ENCODE data around the gene RTN1.

The RTN1 gene

DNA sequence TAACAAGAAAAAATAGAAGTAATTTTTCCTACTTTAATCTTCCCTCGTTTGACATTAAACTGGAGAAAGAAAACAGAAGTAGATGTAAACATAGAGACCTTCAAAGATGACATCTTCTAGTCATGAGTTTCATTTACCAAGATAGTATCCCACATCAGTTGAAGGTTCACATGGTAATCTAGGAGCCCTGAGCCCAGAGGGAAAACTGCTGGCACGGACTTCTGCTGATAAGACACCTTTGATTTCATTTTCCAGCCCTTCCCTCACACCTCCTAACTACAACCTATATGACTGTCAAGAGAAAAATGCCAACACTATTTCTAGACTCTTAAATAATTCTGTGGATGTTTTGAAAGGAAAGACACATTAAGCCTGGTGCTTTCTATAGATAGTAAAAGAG lies 247.9 kb downstream of the RTN1 start:
- no peak for DNase-seq

DNA sequence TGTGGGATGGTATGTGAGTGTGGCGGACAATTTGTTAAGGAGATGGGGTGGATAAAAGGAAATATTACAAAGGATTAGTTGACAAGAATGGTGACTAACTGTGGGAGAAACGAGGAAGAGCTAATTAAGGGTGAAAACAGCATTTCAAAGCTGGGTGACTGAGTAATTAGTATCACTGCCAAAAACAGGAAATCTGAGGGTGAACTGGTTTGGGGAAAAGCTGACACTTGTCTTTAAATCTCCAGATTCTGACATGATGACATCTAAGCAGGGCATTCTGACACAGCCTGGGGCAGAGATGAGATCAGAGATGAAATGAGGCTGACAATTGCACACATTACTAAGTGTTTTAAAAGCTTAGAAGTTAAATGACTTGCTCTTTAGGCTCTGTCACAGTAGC lies 251.5 kb downstream of the RTN1 start:
- DNase-seq, result no peak

DNA sequence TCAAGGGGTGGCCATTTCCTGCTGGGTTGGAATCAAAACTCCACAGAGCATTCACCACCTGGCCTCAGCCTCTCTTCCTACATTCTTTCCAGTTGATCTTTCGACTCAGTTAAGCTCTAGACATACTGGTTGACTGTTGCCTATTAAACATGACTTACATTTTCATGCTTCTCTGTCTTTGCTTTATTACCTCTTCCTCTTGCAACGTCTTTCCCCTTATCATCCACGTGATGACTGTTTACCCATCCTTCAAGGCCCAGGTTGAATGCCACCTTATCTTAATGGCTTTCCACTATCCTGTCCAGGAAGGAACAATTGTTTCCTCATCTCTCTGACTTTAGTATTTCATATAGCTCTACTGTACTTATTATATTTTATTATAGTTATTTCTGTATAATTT lies 269.5 kb downstream of the RTN1 start:
- DNase-seq, result no peak

DNA sequence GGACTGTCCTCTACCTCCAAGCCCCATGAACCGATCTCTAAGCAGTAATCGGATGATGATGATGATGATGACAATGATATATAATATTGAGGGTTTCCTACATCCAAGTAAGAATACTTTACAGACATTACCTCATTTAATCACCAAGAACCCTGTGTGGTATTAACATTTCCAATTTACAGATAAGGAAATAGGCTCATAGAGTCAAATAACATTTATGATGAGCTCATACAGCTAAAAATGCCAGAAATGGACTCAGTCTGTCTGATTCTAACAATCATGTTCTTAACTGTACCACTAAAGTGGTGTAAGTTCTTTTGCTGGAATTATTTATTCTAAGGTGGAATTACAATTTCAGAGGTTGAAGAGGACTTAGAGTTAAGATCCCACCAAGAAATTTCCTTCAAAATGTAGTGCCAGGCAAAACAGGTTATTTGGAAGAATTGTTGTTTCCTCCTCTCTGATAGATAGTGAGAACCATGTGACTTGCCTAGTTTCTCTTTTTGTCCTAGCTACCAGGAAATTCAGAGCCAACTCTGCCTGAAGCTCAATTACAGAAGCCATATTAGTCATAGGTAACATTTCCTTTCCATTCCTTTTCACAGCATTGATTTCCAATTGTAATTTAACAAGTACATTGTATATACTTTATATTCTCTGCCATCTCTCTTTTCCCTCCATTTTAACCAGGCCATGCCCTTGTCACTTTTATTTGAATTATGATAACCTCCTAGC lies 270.2 kb downstream of the RTN1 start:
- no peak for DNase-seq

DNA sequence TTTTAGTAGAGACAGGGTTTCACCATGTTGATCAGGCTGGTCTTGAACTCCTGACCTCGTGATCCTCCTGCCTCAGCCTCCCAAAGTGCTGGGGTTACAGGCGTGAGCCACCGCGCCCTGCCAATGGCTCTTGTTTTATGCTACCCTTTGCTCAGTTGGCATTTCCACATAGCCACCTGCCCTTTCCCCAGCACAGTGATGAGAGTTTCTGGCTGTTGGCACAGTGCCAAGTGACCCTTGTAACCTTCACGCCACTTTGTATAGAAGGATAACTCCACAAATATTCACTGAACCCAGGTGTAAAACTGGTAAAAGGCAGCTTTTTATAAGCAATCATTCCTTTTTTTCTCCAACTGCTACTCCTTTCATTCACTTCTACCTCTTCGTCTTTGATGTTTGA lies 275.5 kb downstream of the RTN1 start:
- no peak for DNase-seq

DNA sequence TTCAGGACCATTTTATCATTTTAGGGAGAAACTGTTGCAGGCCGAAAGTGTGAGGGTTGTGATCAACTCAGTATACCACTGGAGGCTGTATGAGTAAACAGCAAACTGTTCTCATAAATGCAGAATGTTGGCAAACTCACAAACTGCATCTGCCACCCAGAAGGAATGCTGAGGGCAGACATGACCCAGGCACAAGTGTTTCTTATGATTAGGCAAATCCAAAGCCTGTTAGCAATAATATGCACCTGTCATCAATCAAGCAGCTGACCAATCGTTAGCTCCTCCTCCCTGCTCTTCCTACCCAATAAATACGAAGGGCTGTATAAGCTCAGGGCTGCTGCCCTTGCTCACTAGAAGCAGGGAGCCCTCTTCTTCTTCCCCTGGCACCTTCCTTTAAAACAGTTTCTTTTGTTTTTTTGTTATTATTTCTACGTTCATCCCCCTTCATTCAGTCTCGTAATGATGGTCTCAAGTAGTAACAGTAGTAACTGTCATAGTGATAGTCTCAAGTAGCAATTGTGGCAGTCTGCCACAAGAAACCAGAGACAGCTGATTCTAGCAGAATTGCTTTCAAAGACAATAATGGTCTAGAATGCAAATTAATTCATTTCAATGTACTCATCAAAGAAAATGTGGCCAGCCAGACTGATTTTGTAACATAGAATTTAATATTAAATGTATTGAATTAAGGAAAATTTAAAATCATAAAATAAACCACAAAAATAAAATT lies 278.8 kb downstream of the RTN1 start:
- DNase-seq, result no peak

DNA sequence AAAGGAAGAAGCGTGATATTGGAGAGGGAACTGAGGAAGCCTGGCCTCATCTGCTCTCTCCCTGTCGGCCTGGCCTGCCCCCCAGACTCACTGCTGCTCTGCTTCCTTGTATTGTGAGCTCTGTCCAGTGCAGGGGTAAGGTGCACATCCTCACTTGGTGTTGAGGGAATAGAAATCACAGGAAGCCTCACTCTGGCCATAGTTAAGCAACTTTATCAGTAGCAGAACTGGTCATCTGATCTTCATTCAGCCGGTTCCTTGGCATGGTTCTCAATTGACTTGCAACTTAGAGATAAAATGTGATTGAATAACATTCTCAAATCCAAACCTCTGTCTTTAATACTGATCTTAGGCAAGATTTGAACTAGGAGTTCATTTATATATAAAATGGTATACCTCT lies 282.5 kb downstream of the RTN1 start:
- DNase-seq, result no peak

DNA sequence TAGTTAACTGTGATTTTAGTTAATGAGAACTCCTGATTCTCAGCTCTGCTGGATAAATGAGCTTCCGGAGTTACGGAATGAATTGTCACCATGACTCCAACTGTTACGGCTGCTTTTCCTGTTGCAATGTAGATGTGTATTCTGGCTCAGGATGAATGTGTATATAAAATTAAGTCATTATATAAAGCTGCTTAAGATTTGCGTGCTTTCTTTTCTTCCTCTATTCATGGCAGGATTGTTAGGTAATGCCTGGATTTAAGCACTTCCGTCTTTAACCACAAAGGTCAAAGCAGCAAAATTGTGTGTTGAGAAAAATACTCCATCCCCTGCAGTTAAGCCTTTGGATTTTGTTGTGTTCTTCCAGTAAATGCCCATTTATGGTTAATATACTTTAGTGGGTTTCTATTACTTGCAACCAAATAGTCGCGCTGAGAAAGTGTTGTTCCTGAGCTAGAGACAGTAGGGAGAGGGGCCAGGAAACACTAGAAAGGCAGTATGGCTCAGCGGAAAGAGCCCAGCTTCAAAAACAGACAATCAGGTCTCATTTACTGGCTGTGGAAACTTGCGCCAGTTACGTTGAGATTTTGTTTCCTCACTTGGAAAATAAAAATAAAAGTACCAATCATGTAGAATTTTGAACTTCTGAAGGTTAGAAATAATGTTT lies 284.6 kb downstream of the RTN1 start:
- peak in 1 of 2 donors; percentile 24 for DNase-seq

DNA sequence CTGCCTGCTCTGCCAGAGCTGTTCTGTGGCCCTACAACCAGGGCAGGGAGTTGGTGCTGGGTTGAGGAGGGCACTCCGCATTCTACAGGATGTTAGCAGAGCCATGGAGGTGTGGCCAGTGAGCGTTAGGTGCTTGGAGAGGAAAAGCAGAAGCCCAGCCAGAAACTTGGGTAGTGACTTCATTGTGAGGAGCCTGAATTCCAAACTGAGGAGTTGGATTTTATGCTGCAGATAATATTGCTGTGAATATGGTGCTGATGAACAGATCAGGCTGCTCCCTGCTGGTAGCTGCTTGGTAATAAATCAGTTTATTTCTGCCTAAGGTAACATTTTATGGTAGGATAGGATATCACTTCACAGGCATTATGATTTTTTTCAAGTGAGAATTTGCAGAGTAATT lies 286.8 kb downstream of the RTN1 start:
- no peak for DNase-seq

DNA sequence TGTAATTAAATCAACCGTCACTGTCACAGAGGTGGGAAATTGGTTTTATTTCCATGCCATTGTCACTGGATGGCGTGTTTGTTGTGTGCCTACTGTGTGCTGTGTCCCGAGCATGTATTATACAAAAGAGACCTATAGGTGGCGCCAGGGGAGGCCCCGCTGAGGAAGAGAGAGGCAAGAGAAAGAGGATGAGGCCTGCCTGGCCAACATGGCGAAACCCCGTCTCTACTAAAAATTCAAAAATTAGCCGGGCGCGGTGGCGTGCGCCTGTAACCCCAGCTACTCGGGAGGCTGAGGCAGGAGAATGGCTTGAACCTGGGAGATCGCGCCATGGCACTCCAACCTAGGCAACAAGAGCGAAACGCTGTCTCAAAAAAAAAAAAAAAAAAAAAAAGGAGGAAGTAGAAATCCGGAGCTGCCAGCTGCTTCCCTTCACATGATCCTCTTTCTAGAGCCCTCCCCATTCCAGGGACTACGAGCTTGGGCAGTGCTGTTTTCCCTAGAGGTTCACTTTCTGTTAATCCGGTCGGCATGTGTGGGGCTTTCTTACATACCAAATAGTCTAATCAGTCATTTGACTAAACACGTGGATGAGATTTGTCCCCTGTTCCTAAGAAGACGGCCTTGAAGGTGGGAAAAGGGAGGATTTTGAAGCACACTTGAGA lies 287.6 kb downstream of the RTN1 start:
- DNase-seq, result peak in 1 of 2 donors; percentile 17

DNA sequence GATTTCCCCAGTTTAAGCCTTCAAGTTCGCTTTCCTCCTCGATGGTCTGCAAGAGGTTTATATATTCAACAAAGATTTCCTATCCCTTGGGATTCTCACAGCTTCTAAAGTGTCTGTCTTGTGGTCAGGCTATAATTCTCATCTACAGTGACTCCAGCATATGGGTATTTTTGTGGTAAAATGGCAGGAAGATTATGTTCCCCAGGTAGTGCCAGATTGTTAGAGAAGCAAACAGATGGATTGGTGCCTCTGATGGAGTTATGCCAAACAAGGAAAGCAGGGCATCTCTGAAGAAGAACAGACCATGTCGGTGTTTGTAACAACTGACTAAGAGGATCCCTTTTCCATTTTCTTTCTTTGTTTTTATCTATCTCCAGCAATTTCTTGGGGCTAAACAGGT lies 288.4 kb downstream of the RTN1 start:
- no peak for DNase-seq

DNA sequence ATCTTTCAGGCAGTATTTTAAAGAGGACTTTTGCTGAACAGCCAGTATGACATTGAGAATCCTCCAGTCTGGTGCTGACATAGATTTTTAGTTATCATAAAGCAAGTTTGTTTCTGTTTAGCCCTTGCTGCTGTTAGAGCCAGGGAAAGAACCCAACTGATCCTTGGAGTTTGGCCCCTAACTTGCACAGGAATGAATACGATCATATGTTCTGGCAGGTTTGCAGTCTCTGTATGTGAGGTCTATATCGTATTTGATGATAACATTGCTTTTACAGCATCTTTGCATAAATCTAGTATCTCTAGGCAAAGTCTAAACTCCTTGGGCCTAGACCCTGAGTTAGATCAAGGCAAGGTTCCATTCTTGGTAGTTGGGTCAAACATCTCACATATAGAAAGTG lies 289.7 kb downstream of the RTN1 start:
- DNase-seq, result no peak

DNA sequence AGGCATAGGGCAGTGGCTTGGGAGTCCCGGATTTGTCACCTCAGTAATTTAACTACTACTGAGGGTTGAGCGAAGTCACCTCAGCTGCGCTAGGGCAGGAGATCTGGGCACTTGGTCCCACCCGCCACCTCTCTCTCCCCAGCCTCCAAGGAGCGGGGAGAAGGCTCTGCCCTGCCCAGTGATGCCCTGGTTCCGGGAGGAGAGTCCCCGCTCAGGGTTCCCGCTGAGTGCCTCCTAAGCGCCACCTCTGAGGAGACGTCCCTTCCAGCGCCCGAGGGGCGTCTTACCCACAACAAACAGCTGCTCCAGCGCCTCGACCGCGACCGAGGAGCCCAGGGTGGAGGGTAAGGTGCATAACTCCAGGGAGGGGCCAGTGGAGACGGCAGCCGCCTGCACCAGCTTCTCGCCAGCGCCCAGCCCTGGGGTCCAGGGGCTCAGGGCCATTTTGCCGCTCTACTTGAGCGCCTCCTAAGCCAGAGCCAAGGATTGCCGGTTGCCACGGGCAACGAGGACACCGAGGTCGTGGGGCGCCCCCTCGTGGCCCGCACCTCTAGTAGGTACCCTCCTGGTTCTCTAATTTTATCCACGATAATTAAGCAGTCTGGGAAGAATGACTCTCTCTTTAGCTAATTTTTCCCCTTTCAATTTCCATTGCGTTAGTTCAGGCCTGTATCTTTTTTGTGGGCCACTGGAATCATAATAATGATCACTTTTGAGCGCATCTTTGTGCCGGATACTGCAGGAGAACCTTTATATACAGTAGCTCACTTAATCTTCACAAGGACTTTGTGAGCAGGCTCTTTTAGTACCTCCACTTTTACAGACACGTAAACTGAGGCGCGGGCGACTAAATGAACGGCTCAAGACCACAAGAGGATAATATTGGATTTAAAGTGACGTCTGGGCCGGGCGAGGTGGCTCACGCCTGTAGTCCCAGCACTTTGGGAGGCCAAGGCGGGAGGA lies 294.0 kb downstream of the RTN1 start, which contains the start of gene CCDC175:
CCDC175 (minus strand) TSS at position 481 of the 963 bp plus-strand sequence; CDS start at position 444, 37 bp downstream.
- DNase-seq, result peak; percentile 38 to 81

DNA sequence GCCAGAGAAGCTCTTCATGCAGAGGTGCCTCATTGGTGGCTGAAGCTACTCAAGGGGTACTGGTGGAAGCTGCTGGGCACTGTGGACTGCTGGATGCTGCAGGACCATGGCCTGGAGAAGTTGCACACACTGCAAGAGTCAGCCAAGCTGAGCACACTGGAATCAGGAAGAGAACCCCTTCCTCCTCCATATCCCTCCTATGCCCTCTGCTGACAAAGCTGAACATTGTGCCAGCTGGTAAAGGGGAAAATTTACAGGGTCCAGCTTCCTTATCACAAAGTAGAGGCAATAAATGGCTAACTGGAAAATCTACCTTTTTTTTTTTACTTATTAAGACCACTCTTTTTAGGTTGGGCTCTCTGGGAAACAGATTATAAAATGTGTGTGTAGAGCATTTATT lies 300.5 kb downstream of the RTN1 start:
- DNase-seq, result no peak

DNA sequence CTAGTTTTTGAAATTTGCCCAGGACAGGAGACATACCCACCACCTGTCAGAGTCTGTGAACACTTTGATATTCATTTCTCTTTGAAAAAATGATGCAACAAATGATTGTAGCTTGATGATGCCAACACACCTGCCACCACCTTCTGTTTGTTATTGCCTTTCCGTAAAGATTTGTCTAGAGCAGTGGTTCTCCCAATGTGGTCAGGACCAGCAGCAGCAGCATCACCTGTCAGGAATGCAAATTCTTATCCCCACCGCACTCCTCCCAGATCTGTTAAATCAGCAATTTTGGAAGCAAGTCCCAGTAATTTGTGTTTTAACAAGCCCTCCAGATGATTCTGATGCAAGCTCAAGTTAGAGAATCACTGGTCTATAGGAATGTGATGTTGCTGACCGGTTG lies 303.9 kb downstream of the RTN1 start:
- no peak for DNase-seq

DNA sequence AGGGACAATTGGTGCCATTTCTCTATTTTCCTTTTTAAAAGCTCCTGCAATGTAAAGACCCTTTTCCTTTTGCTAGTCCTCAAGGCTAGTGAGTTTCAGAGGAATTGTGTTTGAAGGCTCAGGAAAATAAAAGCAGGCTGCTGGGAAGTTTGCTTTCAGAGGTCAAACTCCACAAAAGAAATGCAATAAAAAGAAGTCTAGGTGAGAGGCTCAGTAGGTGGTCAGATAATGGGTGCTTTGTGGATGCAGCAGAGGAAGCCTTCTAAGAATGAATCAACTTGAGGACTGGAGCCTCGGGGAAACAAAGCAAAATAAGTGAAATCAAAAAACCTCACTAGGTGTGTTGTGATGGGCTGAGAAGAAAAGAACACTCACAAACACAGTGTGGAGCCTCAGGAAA lies 304.3 kb downstream of the RTN1 start:
- DNase-seq, result no peak

DNA sequence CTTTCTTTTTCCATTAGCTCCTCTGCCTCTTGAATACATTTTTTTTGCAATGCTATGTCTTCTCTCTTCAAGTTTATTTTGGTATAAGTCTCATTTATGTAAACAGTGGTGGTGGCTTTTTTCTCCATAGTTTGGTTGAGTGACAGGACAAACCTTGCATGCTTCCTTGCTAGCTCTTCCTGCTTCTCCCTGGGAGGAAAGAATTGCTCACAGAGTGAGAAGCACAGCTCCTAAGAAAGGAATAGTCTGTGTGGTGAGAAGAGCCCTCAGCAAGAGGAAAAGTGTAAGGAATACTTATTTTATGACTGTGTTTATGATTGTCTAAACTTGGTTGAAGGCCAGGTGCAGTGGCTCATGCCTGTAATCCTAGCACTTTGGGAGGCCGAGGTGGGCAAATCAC lies 305.5 kb downstream of the RTN1 start:
- DNase-seq, result no peak

DNA sequence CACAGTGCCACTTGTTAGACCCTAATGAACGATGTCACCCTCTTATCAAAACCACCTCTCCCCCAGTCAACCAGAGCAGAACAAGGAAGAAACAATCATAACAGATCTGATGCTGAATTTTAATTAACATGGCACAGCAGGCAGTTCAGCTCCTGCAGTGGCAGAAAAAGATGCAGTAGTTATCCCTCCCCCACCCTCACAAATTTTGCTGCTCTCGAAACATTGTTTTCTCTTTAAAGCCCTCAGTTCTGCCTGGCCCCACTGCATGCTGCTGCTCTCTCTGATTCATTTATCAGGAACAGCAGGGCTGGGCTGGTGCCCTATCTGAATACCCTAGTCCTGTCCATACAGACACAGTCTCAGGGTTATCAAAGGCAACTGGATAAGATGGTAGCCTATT lies 306.2 kb downstream of the RTN1 start:
- no peak for DNase-seq

DNA sequence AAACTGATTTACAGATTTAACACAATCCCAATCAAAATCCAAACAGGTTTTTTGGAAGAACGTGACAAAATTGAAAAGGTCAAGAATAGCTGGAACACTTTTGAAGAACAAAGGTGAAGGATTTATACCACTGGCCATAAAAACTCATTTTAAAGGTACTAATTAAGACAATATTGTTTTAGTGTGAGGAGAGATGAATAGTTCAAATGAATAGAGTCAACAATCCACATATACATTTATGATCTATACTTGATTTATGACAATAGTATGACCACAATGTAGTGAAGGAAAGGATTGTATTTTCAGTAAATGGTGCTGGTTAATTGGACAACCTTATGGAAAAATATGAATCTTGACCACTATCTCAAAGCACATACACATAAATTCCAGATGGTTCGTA lies 323.3 kb downstream of the RTN1 start:
- no peak for DNase-seq

Measured in bone marrow (tissue), 2 donors.